Measurements from ENCODE around the gene SPATS2L. TPM values are rescaled to one million over a fixed set of nuclear protein-coding genes. Genes with fewer than 3 reads are reported as not detected.

The SPATS2L gene
- total RNA-seq, 1 donor from 2014 or later: 92.7 TPM

- intact Hi-C loops (cut with DNase I): no loop called here
- Histone ChIP-seq H3K36me3 (no peaks in the 10 kb centered on the region), H3K9me3 (no peaks in the 10 kb centered on the region), H3K4me1 (peaks cover 31% of the 10 kb centered on the region), H3K27ac (no peak overlapping the region), H3K27me3 (no peaks in the 10 kb centered on the region), H3K4me3 (no peak overlapping the region)
- TF ChIP-seq CTCF (IDR thresholded peaks at IDR 0.05): no peak
- ATAC-seq: peak; percentile 73
- DNase-seq: no peak
These were observed 13.2 kb downstream of the SPATS2L start for GRCh38 chr2:200319548-200320337.

GRCh38 chr2:200320344-200320743 lies 13.9 kb downstream of the SPATS2L start:
- Histone ChIP-seq H3K4me3 (no peak overlapping the region), H3K9me3 (no peaks in the 10 kb centered on the region), H3K27ac (no peak overlapping the region), H3K36me3 (no peaks in the 10 kb centered on the region), H3K27me3 (no peaks in the 10 kb centered on the region), H3K4me1 (peaks cover 31% of the 10 kb centered on the region)
- intact Hi-C loops (cut with DNase I): no loop called here
- no peak for ATAC-seq
- DNase-seq: no peak
- no peak for TF ChIP-seq CTCF (IDR thresholded peaks at IDR 0.05)

- Histone ChIP-seq H3K4me1 (peaks cover 31% of the 10 kb centered on the region), H3K27me3 (no peaks in the 10 kb centered on the region), H3K4me3 (no peak overlapping the region), H3K36me3 (no peaks in the 10 kb centered on the region), H3K9me3 (no peaks in the 10 kb centered on the region), H3K27ac (no peak overlapping the region)
- intact Hi-C loops (cut with DNase I): no loop called here
- no peak for DNase-seq
- TF ChIP-seq CTCF (IDR thresholded peaks at IDR 0.05): no peak
- no peak for ATAC-seq
These were observed 14.5 kb downstream of the SPATS2L start for GRCh38 chr2:200320991-200321390.

- Histone ChIP-seq H3K4me3 (no peak overlapping the region), H3K36me3 (no peaks in the 10 kb centered on the region), H3K27me3 (no peaks in the 10 kb centered on the region), H3K4me1 (peaks cover 31% of the 10 kb centered on the region), H3K27ac (no peak overlapping the region), H3K9me3 (no peaks in the 10 kb centered on the region)
- no peak for ATAC-seq
- intact Hi-C loops (cut with DNase I): no loop called here
- no peak for TF ChIP-seq CTCF (IDR thresholded peaks at IDR 0.05)
- no peak for DNase-seq
These were observed 15.5 kb downstream of the SPATS2L start for GRCh38 chr2:200321780-200322534.

GRCh38 chr2:200322607-200323006 lies 16.1 kb downstream of the SPATS2L start:
- no peaks in the 10 kb centered on the region for H3K9me3 ChIP-seq
- intact Hi-C loops (cut with DNase I): no loop called here
- H3K4me1 ChIP-seq: peaks cover 25% of the 10 kb centered on the region
- H3K4me3 ChIP-seq: no peak overlapping the region
- H3K36me3 ChIP-seq: no peaks in the 10 kb centered on the region
- no peak for TF ChIP-seq CTCF (IDR thresholded peaks at IDR 0.05)
- DNase-seq (no peak), ATAC-seq (no peak)
- no peaks in the 10 kb centered on the region for H3K27me3 ChIP-seq
- H3K27ac ChIP-seq: no peak overlapping the region
